Type B pancreatic cell (in vitro differentiated cells): ENCODE results near the gene NUBP1. TPM values are rescaled to one million over a fixed set of nuclear protein-coding genes. Genes with fewer than 3 reads are reported as not detected.
"Not testable (repeated sequence)": the region's sequence is repeated elsewhere in the genome, so short reads cannot be mapped to it uniquely, and the experiment has no call there.

Experiments used
- DNase-seq: peaks from one replicate; pipeline ENCODE4 v3.0.0; 2021; ENCODE audit warnings: mixed read lengths; ENCODE audit not compliant: unreplicated experiment; ENCODE audit errors: extremely low spot score
- H3K27ac Mint-ChIP-seq: 2 replicates; pipeline ENCODE4 v1.8.0; 2021; ENCODE audit warnings: mild to moderate bottlenecking, mixed read lengths
- H3K27me3 Mint-ChIP-seq: 2 replicates; pipeline ENCODE4 v1.8.0; 2021; ENCODE audit warnings: mixed read lengths
- H3K36me3 Mint-ChIP-seq: 2 replicates; pipeline ENCODE4 v1.8.0; 2021; ENCODE audit warnings: mixed read lengths
- H3K4me1 Mint-ChIP-seq: one replicate; pipeline ENCODE4 v1.8.0; 2021; ENCODE audit warnings: mixed read lengths; ENCODE audit not compliant: unreplicated experiment
- H3K4me3 Mint-ChIP-seq: 2 replicates; pipeline ENCODE4 v1.8.0; 2021; ENCODE audit warnings: mild to moderate bottlenecking, mixed read lengths
- H3K9me3 Mint-ChIP-seq: 2 replicates; pipeline ENCODE4 v1.8.0; 2021; ENCODE audit warnings: mixed read lengths
- CTCF ChIP-seq: fragments of 200-600 bp; sonication (generic); conservative IDR thresholded peaks from 2 replicates; pipeline ENCODE4 v1.5.0; 2021; ENCODE audit warnings: antibody characterized with exemption, mild to moderate bottlenecking
- total RNA-seq: library from RNA; stranded (reverse); gene quantifications from 2 replicates; pipeline ENCODE4 v1.2.1, GENCODE V29; 2021; ENCODE audit warnings: low replicate concordance

The NUBP1 gene
- total RNA-seq, 1 donor from 2014 or later: 24.1 TPM

GRCh38 chr16:10737068-10737625 lies 6.5 kb upstream of the NUBP1 start:
- peak; percentile 66 for DNase-seq
- Mint-ChIP-seq H3K27me3 (no peaks in the 10 kb centered on the region), H3K4me1 (no peaks in the 10 kb centered on the region), H3K9me3 (no peaks in the 10 kb centered on the region), H3K27ac (peak overlapping the region; percentile 12), H3K36me3 (no peaks in the 10 kb centered on the region), H3K4me3 (no peak overlapping the region)
- peak; percentile 98 for TF ChIP-seq CTCF

- Mint-ChIP-seq H3K27me3 (no peaks in the 10 kb centered on the region), H3K27ac (no peak overlapping the region)
Observed at GRCh38 chr16:10738231-10739077, 5.2 kb upstream of the NUBP1 start.

GRCh38 chr16:10740000-10740844 lies 3.4 kb upstream of the NUBP1 start:
- H3K4me1 Mint-ChIP-seq: peaks cover 12% of the 10 kb centered on the region
- no peak overlapping the region for H3K27ac Mint-ChIP-seq
- TF ChIP-seq CTCF: no peak
- no peaks in the 10 kb centered on the region for H3K9me3 Mint-ChIP-seq
- H3K36me3 Mint-ChIP-seq: peaks cover 6% of the 10 kb centered on the region
- peak; percentile 24 for DNase-seq
- no peaks in the 10 kb centered on the region for H3K27me3 Mint-ChIP-seq
- no peak overlapping the region for H3K4me3 Mint-ChIP-seq

More at GRCh38 chr16:10738231-10739077, 5.2 kb upstream of the NUBP1 start:
- TF ChIP-seq CTCF: no peak
- peak; percentile 32 for DNase-seq
- Mint-ChIP-seq H3K9me3 (no peaks in the 10 kb centered on the region), H3K4me3 (no peak overlapping the region), H3K36me3 (no peaks in the 10 kb centered on the region), H3K4me1 (peaks cover 2% of the 10 kb centered on the region)

GRCh38 chr16:10740845-10741208 lies 2.8 kb upstream of the NUBP1 start:
- DNase-seq: no peak
- Mint-ChIP-seq H3K27ac (no peak overlapping the region), H3K27me3 (no peaks in the 10 kb centered on the region), H3K9me3 (no peaks in the 10 kb centered on the region), H3K36me3 (peaks cover 11% of the 10 kb centered on the region), H3K4me3 (no peak overlapping the region), H3K4me1 (peaks cover 18% of the 10 kb centered on the region)
- TF ChIP-seq CTCF: no peak

GRCh38 chr16:10741249-10741648 lies 2.4 kb upstream of the NUBP1 start:
- Mint-ChIP-seq H3K4me1 (peaks cover 18% of the 10 kb centered on the region), H3K36me3 (peaks cover 12% of the 10 kb centered on the region)
- not testable (repeated sequence) for H3K9me3 Mint-ChIP-seq, H3K4me3 Mint-ChIP-seq, H3K27me3 Mint-ChIP-seq, H3K27ac Mint-ChIP-seq, DNase-seq

- H3K36me3 Mint-ChIP-seq: peaks cover 12% of the 10 kb centered on the region
- H3K9me3 Mint-ChIP-seq: no peaks in the 10 kb centered on the region
- TF ChIP-seq CTCF: no peak
- DNase-seq: no peak
- H3K27me3 Mint-ChIP-seq: no peaks in the 10 kb centered on the region
- H3K27ac Mint-ChIP-seq: peak overlapping the region; percentile 57
- peaks cover 18% of the 10 kb centered on the region for H3K4me1 Mint-ChIP-seq
- H3K4me3 Mint-ChIP-seq: no peak overlapping the region
Observed at GRCh38 chr16:10741844-10742243, 1.8 kb upstream of the NUBP1 start.
